CD4-positive, alpha-beta T cell treated with Interleukin-15 for 1 hour (primary cell): Measurements from ENCODE around the gene BMP5.

ENCODE experiments used
- DNase-seq: peaks from one replicate; pipeline ENCODE4 v3.0.0-alpha.2; 2020

BMP5 gene

DNA sequence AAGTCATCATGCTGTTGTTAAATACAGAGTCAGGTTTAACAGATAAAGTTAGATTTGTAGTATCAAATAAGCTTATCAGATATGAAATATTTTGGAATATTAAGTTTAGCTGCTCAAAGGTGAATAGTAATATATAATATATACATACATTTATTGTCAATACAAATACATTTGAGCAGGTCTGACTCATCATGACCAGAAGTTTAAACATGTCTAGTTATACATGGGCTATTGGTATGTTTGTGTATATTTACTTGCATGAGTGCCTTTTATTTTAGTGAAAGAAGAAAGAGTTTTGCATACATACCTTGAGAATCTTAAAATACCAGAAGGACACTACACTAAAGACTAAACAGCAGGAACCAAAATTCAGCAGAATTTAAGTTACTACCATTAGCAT, 76.8 kb downstream of the BMP5 start:
- DNase-seq: no peak

DNA sequence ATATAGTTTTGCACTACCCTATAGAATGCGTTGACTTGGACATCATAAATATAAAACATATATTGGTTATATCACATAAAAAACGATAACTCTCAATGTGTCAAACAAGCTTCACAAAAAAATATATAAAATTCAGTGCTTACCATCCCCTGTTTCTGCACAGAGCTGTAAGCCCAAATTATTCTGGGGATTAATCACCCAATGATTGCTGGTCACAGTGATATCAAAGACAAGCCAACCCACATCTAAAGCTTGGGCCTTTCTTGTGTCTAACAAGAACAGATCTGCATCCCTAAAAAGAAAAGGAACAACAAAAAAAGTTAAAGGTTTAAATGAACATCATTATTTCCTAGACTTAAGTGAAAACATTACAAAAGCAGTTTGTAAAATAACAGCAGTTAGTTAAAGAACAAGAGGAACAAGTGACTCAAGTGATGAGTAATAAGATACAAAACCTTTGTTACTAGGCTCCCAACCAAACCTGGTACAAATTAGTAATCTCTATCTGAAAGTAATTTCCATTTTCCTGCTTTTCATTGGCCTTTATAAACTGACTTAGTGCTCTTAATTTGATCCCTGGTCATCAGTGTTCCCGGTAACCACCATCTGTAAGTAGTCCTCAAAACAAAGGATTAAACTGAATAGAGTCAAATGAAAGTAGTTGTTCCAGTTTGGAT, 81.1 kb downstream of the BMP5 start:
- no peak for DNase-seq

DNA sequence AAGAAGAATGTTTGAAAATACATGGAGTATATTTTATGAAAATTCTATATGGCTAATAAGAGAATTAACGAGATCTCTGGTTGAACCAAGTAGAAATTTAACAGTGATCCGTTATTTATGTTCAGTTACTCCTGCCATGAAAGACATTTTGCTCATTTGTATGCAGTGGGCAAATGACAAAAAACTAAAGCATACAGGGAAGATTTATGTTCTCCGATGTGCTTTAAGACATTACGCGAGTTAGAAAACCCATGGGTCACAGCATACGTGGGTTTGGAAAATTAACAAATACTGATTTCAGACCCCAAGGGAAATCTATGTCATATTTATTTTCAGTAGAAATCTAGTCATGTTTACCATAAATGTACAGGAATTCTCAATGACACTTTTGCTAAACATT, 90.1 kb downstream of the BMP5 start:
- no peak for DNase-seq

DNA sequence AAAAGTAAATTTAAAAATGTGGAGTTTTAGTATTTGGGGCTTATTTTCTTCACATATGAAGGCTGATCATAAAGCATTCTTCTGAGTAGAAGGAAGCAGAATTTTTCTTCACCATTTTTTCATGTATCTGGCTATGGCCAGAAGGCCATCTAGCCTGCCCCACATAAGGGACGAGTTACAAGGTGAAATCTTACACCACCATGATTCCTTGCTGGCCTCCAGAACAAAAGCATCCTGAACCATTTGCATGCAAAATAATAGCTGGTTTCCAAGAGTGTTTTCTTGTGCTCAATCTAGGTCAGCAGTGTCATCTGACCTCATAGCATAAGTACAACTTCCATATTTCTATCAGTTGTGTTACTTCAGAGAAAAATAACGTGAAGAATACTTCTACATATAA, 93.1 kb downstream of the BMP5 start:
- DNase-seq: no peak

DNA sequence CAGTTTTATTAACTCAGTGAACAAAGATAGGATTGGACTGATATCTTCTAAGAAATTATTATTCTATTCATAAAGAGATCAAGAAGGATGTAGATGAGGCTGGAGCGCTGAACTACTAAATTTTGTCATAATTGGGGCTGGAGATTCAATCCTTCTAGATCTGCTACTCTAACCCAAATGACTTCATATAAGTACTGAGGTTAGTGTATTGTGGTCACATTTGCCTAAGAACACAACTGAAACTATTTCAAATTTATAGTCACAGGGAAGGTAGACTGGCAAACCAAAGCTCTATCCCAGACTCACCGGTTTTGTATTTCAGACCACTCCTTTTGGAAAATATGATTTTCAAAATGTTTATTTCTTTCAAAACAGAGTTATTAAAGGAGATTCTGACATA, 96.7 kb downstream of the BMP5 start:
- no peak for DNase-seq

DNA sequence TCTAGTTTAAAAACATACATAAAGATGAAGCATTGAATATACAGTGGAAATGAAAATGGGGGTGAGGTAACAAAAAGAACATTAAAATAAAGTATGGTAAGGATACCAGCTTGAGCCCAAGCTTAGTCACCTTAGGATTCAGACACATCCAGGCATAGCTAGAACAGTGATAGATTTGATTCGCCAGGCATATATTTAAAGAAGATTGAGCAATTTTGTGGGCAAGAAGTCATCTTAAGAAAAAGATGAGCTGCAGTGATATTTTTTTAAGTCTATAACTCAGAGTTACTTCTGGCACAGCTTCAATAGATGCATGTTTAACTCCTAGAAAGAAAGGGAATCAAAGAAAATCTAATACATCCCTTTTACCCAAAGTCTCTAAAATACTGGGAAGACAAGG, 97.9 kb downstream of the BMP5 start:
- no peak for DNase-seq

DNA sequence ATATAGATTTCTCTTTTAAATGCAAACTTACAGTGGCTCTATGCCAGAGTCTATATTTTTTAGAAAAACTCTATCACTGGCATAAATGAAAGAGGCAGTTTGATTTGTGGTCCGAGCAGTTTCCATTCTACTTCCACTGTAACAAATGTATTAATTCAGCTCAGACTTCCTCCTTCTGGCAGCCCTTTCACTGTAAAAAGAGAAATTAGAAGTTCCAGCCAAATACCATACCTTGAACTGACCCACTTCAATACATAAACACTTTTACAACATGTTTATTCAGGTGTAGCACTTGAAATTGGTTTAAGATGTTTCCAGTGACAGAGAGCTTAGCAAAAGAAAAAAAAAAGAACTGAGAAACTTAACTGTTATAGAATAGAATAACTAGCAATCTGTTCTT, 99.3 kb downstream of the BMP5 start:
- no peak for DNase-seq

DNA sequence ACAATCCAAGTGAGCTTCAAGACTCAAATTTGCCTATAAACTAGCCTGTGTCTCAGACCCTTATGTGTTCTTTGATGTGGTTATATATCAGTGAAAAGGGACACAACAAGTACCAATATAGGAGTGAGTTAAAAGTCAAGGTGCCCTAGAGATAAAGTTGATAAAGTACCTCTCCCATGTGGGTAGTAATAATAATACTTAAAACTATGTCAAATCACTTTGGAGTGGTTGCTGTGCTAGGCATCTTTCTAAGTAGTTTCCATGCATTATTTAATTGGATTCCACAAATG, 100.4 kb downstream of the BMP5 start:
- DNase-seq: no peak

DNA sequence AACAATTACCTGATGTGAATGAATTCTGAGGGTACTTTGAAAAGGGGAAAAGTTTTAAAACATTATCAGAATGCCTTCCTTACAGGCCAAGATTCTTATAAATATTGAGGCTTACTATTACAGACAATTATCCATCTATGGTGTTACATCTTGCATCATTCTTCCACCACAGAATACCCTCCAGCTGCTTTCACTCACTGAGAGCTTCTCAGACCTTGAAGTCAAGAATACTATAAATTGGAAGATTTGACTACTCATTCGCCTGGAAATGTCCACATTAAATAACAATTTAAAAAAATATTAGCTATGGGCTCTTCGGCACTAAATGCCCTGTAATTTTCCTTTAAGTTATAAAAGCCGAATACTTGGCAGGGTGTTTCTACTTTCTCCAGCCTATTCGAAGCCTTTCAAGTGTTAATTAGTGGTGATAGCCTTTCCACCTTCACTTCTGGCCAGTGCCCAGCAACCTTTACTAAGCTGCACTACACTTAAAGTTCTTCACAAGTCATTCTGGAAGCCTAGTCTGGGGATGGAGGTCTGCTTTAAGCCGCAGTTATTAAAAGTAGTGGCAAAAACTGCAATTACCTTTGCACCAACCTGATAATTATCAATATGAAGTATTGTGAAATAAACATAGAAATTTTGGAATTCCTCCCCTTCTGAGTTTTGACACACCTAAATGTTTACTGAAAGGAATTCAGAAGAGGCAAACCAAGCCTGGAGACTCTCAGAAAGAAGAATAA, 100.9 kb downstream of the BMP5 start:
- no peak for DNase-seq

DNA sequence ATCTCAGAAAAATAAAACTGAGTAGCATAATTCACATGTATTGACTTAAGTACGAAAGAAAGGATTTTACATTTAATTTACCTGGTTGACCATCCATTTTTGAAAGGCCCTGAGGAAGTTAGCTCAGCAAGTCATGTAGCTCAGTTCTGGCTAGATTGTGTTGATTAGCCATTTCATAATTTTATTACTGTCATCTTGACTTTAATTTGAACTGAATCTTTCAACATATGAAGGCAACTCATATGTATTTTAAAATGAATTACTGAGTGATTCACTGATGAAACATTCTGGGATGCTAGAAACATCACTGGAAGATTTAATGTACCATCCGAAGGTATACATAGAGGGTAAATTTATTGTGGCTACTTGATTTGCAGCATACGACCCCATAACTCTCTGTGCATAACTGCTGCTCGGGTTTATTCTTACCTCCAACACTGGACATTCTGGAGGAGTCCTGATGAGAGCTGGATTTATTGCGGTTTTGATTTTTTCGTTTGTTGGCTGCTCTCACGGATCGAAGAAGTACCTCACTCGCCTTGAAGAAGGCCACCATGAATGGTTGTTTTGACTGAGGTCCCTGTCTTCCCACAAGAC, 101.7 kb downstream of the BMP5 start:
- no peak for DNase-seq

DNA sequence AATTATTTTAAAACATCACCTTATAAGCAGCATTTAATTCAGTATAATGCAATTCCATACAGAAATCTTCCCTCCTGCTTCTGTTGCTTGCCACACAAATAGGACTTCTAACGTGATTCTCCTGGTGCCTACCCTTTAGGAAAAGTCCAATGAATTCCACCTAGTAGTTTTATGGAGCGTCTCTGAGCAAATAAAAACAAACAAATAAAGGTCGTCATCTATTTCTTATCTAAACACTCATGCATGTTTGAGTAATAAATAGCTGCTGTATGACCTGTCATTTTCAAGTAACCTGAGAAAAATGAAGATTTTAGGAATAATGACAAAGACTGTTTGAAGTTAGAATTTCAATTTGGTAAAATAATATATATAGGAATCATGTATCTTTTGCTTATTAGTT, 102.7 kb downstream of the BMP5 start:
- no peak for DNase-seq

DNA sequence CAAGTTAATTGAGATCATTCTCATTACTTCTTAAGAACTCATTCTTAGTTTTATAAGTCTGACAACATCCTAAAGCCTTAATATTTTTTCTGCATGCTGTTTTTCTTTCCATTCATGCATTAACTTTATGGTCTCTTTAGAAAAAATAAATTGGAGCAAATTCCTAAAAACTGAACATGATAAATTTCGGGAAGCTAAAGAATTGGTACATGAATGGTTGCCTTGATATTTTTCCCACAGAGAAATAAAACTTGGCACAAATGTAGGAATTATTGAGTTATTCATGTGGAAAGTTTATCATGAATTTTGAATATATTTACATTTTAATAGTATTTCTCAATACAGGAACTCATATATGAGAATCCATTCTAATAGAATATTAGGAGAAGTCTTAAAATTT, 115.9 kb downstream of the BMP5 start:
- no peak for DNase-seq

DNA sequence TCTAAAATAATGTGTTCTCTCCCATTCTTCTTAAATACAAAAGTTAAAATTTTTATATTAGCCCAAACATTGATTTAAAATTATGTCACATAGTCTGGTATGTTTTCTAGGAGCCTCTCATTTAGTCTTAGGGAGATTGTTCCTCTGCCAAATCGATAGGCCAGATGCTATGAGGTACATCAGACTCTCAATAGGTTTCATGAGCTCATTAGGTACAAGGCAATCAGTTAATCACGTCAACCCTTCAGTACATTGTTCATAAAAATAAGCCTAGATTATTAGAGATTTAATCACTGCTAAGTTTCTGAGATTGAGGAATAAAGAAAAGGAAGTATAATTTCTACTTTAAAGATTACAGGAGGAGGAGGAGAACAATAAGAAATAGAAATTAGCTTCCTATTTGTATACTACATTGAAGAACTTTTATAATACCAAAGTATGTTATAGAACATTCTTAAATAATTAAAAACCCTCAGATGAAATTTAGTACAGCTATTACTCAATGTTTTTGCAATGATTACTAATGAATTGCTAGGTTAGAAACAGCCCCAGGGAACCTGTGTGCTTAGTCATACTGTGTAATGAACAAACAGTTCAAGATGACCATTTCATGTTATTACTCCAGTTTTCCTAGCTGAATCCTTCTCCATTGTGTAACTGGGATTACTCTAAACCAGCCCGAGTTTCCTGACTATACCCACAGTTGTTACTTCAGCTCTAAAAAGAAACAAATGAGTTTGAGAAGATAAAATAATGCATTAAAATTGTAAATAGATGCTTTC, 117.0 kb downstream of the BMP5 start:
- no peak for DNase-seq

DNA sequence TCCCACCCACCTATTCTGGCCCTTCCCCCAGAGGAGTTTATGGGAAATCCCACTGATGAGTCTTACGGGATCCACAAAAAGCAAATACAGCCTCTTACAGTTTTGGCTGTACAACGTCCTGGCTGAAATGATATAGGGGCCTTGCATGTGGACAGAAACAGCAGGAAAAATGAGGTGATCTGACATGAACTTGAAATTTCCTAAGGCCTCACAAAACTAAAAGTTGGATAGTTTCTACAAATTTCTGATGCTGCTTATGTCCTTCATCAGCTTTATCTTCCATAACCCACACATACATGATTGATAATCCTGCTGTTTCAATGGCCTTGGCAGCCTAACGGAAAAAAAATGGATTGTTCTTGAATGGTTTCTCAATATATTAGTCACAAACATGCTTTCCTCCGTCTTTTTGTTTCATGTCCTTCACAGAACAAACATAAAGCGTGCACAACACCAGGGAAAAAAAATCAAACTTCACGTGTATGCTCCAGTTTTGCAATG, 118.8 kb downstream of the BMP5 start:
- no peak for DNase-seq

DNA sequence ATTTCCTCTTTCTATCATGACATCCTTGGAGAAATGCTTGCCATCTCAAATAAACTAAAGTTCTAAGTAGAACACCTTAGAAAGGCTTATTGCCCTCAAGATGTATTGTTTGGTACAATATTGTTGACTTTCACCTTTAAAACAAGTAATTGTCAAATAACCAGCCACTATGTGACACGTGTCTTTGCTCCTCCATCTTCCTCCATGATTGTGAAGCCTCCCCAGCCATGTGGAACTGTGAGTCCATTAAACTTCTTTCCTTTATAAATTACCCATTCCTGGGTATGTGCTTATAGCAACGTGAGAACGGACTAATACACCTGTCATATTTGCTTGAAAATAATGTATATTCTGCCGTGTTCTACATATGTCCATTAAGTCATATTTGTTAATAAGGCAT, 126.5 kb downstream of the BMP5 start:
- DNase-seq: no peak

DNA sequence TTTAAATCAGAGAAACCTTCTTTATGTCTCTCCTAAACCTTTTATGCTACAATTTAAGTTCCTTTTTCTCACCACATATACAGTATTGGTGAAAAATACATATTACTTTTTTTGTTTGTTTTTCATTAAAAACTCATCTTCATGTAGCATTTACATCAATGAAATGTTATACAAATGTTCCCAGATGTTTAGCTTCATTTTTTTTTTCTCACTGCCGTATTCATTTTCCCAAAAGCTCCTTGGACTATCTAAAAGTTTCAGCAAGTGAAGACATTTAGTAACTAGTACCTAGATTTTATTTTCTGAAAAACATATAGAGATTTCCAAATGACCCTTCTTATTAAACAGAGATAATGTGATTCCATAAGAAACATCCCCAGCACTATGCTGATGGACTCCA, 128.9 kb downstream of the BMP5 start:
- no peak for DNase-seq

DNA sequence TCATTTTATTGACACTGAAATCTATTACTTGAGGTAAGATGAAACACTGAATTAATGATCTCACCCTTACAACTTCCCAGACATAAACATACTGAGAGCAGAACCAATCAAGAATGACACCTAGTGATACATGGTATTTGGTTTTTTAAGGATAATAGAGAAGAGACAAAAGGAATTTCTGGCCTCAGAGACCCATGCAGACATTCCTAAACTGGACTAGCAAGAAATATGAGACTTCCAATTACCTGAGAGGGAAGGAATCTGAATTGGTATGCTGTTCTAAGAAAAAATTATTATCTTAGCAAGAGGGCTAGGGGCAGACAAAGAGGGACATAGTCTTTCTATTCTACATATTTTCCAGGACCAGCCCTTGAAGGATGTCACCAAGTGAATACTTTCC, 141.1 kb downstream of the BMP5 start:
- DNase-seq: no peak

DNA sequence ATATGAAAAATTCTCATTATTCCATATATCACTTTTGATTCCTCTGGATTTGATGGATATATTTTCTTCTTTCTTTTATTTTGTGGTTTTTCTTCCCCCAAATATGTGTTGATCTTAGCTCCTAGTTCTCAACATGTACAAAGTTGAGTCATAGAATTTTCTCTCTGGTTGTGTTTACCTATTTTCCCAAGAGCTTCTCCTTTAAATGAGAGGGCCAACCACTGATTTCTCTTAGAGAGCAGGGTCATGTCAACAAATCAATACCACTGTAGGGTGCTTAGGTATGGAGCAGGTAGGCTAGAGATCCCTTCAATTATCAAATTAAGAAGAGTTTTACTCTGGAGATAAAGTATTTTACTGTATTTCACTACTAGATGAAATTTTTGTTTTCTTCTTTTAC, 145.7 kb downstream of the BMP5 start:
- no peak for DNase-seq

DNA sequence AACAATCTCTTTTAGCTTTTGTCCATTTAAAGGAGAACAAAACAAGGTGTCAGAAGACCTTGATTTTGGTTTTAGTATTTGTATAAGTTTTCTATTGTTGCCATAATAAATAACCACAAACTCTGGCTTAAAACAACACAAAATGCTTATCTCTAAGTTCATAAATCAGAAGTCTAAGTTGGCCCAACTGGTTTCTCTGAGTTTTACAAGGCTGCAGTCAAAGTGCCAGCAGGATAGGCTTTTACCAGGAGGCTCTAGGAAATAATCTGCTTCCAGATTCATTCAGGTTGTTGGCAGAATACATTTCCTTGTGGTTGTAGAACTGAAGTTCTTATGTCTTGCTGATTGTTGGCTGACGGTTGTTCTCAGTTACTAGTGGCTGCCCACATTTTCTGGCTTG, 149.2 kb downstream of the BMP5 start:
- no peak for DNase-seq

DNA sequence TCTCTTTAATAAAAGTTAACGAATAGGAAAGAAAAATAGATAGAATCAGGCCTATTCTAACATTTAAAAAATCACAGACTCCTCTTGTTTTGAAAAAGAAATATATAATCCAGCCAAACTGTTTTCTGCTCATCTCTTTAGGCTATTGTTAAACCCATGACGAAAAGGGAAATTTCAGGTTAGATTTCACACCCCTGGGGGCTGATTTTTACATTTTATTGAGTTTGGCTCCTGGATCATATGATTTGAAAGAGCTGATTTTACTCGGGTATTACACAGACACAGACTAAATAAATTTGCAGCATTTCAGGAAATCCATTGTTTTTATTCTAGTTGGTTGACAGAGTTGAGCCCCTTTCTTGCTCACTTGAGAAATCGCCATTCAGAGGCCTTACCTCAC, 160.6 kb downstream of the BMP5 start:
- DNase-seq: no peak

DNA sequence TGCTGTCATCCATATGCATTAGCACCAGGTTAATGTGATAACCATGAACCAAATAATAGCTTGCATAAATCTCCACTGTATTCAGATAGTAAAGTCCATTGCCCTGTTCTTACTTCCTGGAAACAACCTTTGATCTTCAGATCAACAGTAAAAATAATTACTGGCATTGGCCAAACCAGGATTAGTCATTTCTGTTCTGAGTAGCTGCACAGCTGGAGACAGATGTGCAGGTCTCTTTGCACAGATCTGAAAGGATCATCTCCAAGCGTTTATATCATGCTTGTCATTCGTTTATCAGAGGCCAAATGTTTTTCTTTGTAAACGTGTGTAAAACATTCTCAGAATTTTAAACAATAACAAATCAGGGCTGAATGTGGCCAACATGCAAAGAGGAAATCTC, 162.0 kb downstream of the BMP5 start:
- no peak for DNase-seq

DNA sequence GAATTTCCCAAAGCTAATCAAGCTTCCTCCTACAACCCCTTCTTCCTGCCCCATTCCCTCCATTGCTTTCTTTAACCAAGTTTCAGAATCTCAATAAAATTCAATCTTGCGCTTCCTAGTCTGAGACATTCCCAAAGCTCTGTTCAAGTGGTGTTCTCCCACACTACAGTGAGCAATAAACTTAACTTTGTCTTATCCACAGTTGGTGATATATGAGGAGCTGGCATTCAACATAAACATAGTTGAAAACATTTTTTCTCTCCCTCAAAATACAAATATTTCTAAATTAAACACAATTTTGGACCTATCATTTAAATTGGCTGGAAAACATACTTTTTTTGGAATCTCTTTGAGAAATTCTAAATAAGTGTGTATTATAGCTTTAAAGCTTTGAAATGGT, 166.7 kb downstream of the BMP5 start:
- no peak for DNase-seq
